IMR-90 (cell line): Measurements from ENCODE around the gene LRRC4C. TPM values are rescaled to one million over a fixed set of nuclear protein-coding genes. Genes with fewer than 3 reads are reported as not detected.

Source experiments
- ATAC-seq: fragments of 200-7000 bp; cut with Tn5 transposase; 2 replicates; pipeline ENCODE4 v1.9.1; 2020; ENCODE audit warnings: low read depth, mild to moderate bottlenecking, moderate library complexity
- BruUV-seq: library from RNA; stranded (reverse); fragments of 400-500 nt; replicated peaks from 2 replicates; lab custom pipeline; 2021; lab: Mats Ljungman, UMichigan
- CTCF ChIA-PET: fragments of 300-600 bp; formaldehyde crosslinking; extraction: SDS; loops from one replicate; lab custom pipeline; 2021; ENCODE audit warnings: antibody characterized with exemption; lab: Yijun Ruan, JAX
- POLR2A ChIA-PET: fragments of 300-600 bp; sonication (Branson Sonifier 250); formaldehyde crosslinking; loops from one replicate; lab custom pipeline; 2022; ENCODE audit warnings: antibody characterized with exemption; ENCODE audit not compliant: unreplicated experiment; lab: Charles Lee
- DNase-seq: peaks from one replicate; pipeline ENCODE4 v3.0.0; 2013
- H2AFZ ChIP-seq: replicated peaks from 2 replicates; pipeline ENCODE3; 2013; ENCODE audit warnings: low read length, mild to moderate bottlenecking; ENCODE audit not compliant: poor library complexity
- H2AK5ac ChIP-seq: 2 replicates; pipeline ENCODE4 v1.6.1; 2013; ENCODE audit warnings: low read depth, low read length, inconsistent platforms
- H2AK9ac ChIP-seq: replicated peaks from 2 replicates; pipeline ENCODE3; 2013; ENCODE audit warnings: mild to moderate bottlenecking, low read depth, low read length, moderate library complexity; ENCODE audit not compliant: poor library complexity
- H2BK120ac ChIP-seq: 2 replicates; pipeline ENCODE4 v1.6.1; 2013; ENCODE audit warnings: low read depth, low read length, inconsistent platforms
- H2BK15ac ChIP-seq: 3 replicates; pipeline ENCODE4 v1.6.1; 2013; ENCODE audit warnings: low read depth, low read length, inconsistent platforms
- H2BK20ac ChIP-seq: 2 replicates; pipeline ENCODE4 v1.6.1; 2013; ENCODE audit warnings: low read depth, mild to moderate bottlenecking, inconsistent platforms, low read length, moderate library complexity
- H2BK5ac ChIP-seq: 2 replicates; pipeline ENCODE4 v1.6.1; 2013; ENCODE audit warnings: mild to moderate bottlenecking, low read depth, low read length, inconsistent platforms; ENCODE audit not compliant: poor library complexity, severe bottlenecking
- H3K14ac ChIP-seq: replicated peaks from 2 replicates; pipeline ENCODE4 v1.6.1; 2013; ENCODE audit warnings: low read depth, low read length, inconsistent platforms
- H3K18ac ChIP-seq: 2 replicates; pipeline ENCODE4 v1.6.1; 2013; ENCODE audit warnings: low read depth, low read length, control low read depth
- H3K23ac ChIP-seq: 2 replicates; pipeline ENCODE4 v1.6.1; 2013; ENCODE audit warnings: low read depth, low read length, inconsistent platforms
- H3K27ac ChIP-seq: 2 replicates; pipeline ENCODE4 v1.5.1; 2013; ENCODE audit warnings: mild to moderate bottlenecking, control low read depth, low read length; ENCODE audit not compliant: insufficient read depth
- H3K27me3 ChIP-seq: 2 replicates; pipeline ENCODE4 v1.6.1; 2013; ENCODE audit warnings: low read length; ENCODE audit not compliant: control insufficient read depth, insufficient read depth
- H3K36me3 ChIP-seq: 2 replicates; pipeline ENCODE4 v1.6.1; 2013; ENCODE audit warnings: low read length, mixed read lengths; ENCODE audit not compliant: control insufficient read depth, insufficient read depth
- H3K4ac ChIP-seq: 2 replicates; pipeline ENCODE4 v1.6.1; 2013; ENCODE audit warnings: low read depth, low read length, inconsistent platforms
- H3K4me1 ChIP-seq: 2 replicates; pipeline ENCODE4 v1.6.1; 2013; ENCODE audit warnings: low read length, mixed read lengths; ENCODE audit not compliant: control insufficient read depth, insufficient read depth
- H3K4me2 ChIP-seq: 2 replicates; pipeline ENCODE4 v1.6.1; 2013; ENCODE audit warnings: low read depth, mild to moderate bottlenecking, control low read depth, low read length, moderate library complexity
- H3K4me3 ChIP-seq: 2 replicates; pipeline ENCODE4 v1.5.1; 2013; ENCODE audit warnings: low read depth, mild to moderate bottlenecking, control low read depth, low read length, moderate library complexity; ENCODE audit not compliant: insufficient read depth
- H3K56ac ChIP-seq: 2 replicates; pipeline ENCODE4 v1.6.1; 2013; ENCODE audit warnings: low read length, inconsistent platforms; ENCODE audit not compliant: insufficient read depth; ENCODE audit errors: extremely low read depth
- H3K79me1 ChIP-seq, 2 experiments: 2 replicates each; pipeline ENCODE4 v1.6.1; 2013; ENCODE audit warnings: low read length in 2 of 2, inconsistent platforms in 1 of 2, low read depth in 1 of 2
- H3K9ac ChIP-seq: 2 replicates; pipeline ENCODE4 v1.6.1; 2013; ENCODE audit warnings: low read depth, low read length, control low read depth
- H3K9me1 ChIP-seq: 2 replicates; pipeline ENCODE4 v1.6.1; 2013; ENCODE audit warnings: low read length, inconsistent platforms; ENCODE audit not compliant: insufficient read depth
- H3K9me3 ChIP-seq: 2 replicates; pipeline ENCODE4 v1.6.1; 2013; ENCODE audit warnings: low read length; ENCODE audit not compliant: control insufficient read depth, insufficient read depth
- H4K20me1 ChIP-seq: 2 replicates; pipeline ENCODE4 v1.6.1; 2013; ENCODE audit warnings: low read length, inconsistent platforms; ENCODE audit not compliant: insufficient read depth
- H4K5ac ChIP-seq: 2 replicates; pipeline ENCODE4 v1.6.1; 2013; ENCODE audit warnings: mild to moderate bottlenecking, low read depth, low read length, control low read depth
- H4K8ac ChIP-seq, 2 experiments: 2 replicates each; pipeline ENCODE4 v1.6.1; 2013; ENCODE audit warnings: low read depth in 2 of 2, low read length in 2 of 2, control low read depth in 1 of 2, inconsistent platforms in 1 of 2
- H4K91ac ChIP-seq: 2 replicates; pipeline ENCODE4 v1.6.1; 2013; ENCODE audit warnings: low read depth, low read length, inconsistent platforms; ENCODE audit not compliant: insufficient read depth
- FOS ChIP-seq: fragments of 150-350 bp; IDR thresholded peaks from 2 replicates; pipeline ENCODE4 v1.6.1; 2016; ENCODE audit warnings: low read depth, low read length
- RCOR1 ChIP-seq: IDR thresholded peaks from 2 replicates; pipeline ENCODE4 v1.6.1; 2012; ENCODE audit warnings: mild to moderate bottlenecking, low read length, improper control_type of control experiment; ENCODE audit not compliant: insufficient replicate concordance
- RFX5 ChIP-seq: IDR thresholded peaks from 2 replicates; pipeline ENCODE4 v1.8.0; 2012; ENCODE audit warnings: low read depth, mild to moderate bottlenecking, low read length, moderate library complexity
- WGBS, 2 experiments: methylation state at CpG; one replicate each; pipeline versions ENCODE4 v1.1.5 to v1.1.7; 2013; ENCODE audit warnings: missing lambda C conversion rate in 2 of 2; ENCODE audit not compliant: insufficient read length in 1 of 2; ENCODE audit errors: extremely low coverage in 2 of 2; 5-methylcytosine and 5-hydroxymethylcytosine counted together
- dilution Hi-C: fragments of 300-500 bp; cut with HindIII; formaldehyde crosslinking; loops from one replicate; pipeline ENCODE4 v1.14.3; 2018; ENCODE audit warnings: low sequenced_read_pairs; ENCODE audit not compliant: unreplicated experiment
- in situ Hi-C: fragments of 300-500 bp; cut with MboI; formaldehyde crosslinking; loops from 3 replicates; pipeline ENCODE4 v1.14.3; 2019; ENCODE audit warnings: low sequenced_read_pairs, inconsistent platforms, mixed read lengths
- intact Hi-C: fragments of 100-400 bp; cut with micrococcal nuclease; formaldehyde crosslinking; loops from 2 replicates; pipeline ENCODE4 v1.10.0; 2022
- polyA plus RNA-seq, 3 experiments: library from polyadenylated mRNA; depleted of rRNA; stranded (reverse); fragments of >200 nt; gene quantifications; 2 replicates each; pipeline ENCODE4 v1.2.3, GENCODE V29; 2012; ENCODE audit warnings: low replicate concordance in 1 of 3
- total RNA-seq: library from RNA; depleted of rRNA; stranded (reverse); fragments of >200 nt; gene quantifications from 2 replicates; pipeline ENCODE4 v1.2.3, GENCODE V29; 2012
- TF ChIP-seq, protein P1 (sequence below): conservative IDR thresholded peaks from 2 replicates; pipeline ENCODE4 v1.5.1; 2012; ENCODE audit warnings: mild to moderate bottlenecking, low read depth, low read length, improper control_type of control experiment

Gene LRRC4C
- total and polyA plus RNA-seq, 2 of the 4 experiments (the other 2 are of a cell fraction) = under 0.01 to 0.03 TPM

GRCh38 chr11:41118521-41118920 lies 340.9 kb downstream of the LRRC4C start:
- no peak overlapping the region for H2AFZ ChIP-seq
- no peak overlapping the region for H3K9ac ChIP-seq
- no peak overlapping the region for H4K91ac ChIP-seq
- no peak overlapping the region for H3K4me3 ChIP-seq
- H3K56ac ChIP-seq = no peak overlapping the region
- 0 out of 2 replicates have a peak, but pooled peaks cover 4% of the 10 kb centered on the region for H3K9me3 ChIP-seq
- no peak overlapping the region for H4K8ac ChIP-seq
- H3K27ac ChIP-seq = no peak overlapping the region
- no peak overlapping the region for H2BK5ac ChIP-seq
- no peak overlapping the region for H3K14ac ChIP-seq
- ChIA-PET POLR2A (no interaction called here), CTCF (no interaction called here)
- H3K4me2 ChIP-seq = no peak overlapping the region
- intact Hi-C loops (loop anchor here (10.0 kb wide), 1 partner anchor 1646 kb away; no protein-coding TSS in a partner anchor), dilution Hi-C loops (no loop called here), in situ Hi-C loops (no loop called here)
- no peaks in the 10 kb centered on the region for H3K9me1 ChIP-seq
- no peak overlapping the region for H2BK20ac ChIP-seq
- TF ChIP-seq FOS (no peak), RCOR1 (no peak), RFX5 (no peak)
- TF ChIP-seq, protein P1, sequence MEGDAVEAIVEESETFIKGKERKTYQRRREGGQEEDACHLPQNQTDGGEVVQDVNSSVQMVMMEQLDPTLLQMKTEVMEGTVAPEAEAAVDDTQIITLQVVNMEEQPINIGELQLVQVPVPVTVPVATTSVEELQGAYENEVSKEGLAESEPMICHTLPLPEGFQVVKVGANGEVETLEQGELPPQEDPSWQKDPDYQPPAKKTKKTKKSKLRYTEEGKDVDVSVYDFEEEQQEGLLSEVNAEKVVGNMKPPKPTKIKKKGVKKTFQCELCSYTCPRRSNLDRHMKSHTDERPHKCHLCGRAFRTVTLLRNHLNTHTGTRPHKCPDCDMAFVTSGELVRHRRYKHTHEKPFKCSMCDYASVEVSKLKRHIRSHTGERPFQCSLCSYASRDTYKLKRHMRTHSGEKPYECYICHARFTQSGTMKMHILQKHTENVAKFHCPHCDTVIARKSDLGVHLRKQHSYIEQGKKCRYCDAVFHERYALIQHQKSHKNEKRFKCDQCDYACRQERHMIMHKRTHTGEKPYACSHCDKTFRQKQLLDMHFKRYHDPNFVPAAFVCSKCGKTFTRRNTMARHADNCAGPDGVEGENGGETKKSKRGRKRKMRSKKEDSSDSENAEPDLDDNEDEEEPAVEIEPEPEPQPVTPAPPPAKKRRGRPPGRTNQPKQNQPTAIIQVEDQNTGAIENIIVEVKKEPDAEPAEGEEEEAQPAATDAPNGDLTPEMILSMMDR = no peak
- H2AK5ac ChIP-seq = no peak overlapping the region
- WGBS, 2 experiments = no CpG with 5 or more reads among the region's 2 CpGs
- H3K23ac ChIP-seq = no peak overlapping the region
- no peak for ATAC-seq
- no peaks in the 10 kb centered on the region for H4K20me1 ChIP-seq
- BruUV-seq = no TSS peak
- H3K36me3 ChIP-seq = no peaks in the 10 kb centered on the region
- H3K79me1 ChIP-seq = no peaks in the 10 kb centered on the region
- H2BK120ac ChIP-seq = no peak overlapping the region
- no peaks in the 10 kb centered on the region for H3K27me3 ChIP-seq
- no peak overlapping the region for H3K4ac ChIP-seq
- H3K4me1 ChIP-seq = no peaks in the 10 kb centered on the region
- DNase-seq = no peak
- H2AK9ac ChIP-seq = no peak overlapping the region
- no peak overlapping the region for H2BK15ac ChIP-seq
- H4K5ac ChIP-seq = no peak overlapping the region
- H3K18ac ChIP-seq = no peak overlapping the region
